IPS DF 19.7 (cell line): ENCODE results near the gene INVS.

Source experiments
- DNase-seq: peaks from one replicate; pipeline ENCODE4 v3.0.0-alpha.2; 2013; ENCODE audit warnings: low read depth, low spot score

Gene INVS

DNA sequence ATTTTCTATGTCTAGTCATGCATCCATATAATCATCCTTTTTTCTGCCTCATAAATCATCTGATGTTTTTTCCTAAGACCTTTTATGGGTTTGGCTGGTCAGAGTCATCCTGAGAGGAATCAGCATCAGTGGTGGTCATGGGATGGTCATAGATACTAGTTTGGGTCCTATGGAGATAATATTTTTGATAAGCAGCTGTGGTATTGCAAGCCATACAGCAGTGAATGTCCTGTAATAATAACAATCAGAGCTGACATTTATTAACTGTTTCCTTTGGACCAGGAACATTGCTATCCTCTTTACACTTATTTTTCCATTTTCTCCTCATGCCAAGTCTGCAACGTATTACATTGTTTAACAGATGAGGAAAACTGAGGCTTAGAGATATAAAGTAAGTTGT lies 170.6 kb downstream of the INVS start:
- DNase-seq = no peak

GRCh38 chr9:100277166-100277979 lies 178.3 kb downstream of the INVS start:
- no peak for DNase-seq

DNA sequence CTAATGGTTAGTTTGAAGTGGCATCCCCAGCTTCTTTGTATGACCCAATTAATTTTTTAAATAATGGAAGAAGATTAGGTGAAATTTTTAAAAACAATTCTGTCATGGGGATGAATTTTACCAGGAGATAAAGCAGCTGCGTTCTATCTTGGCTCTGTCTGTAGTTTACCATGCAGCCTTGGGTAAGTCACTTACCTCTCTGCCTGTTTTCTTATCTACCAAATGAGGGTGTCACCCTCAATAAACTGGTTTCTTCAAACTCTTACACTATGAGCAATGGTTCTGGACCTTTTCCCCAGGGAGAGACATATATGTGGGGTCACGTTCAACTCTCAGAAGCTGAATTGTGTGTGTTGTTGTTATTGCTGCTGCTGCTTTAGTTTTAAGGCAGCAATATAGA lies 182.0 kb downstream of the INVS start:
- no peak for DNase-seq

GRCh38 chr9:100281676-100282387 lies 182.8 kb downstream of the INVS start:
- DNase-seq = no peak

GRCh38 chr9:100282388-100282719 lies 183.3 kb downstream of the INVS start:
- no peak for DNase-seq

DNA sequence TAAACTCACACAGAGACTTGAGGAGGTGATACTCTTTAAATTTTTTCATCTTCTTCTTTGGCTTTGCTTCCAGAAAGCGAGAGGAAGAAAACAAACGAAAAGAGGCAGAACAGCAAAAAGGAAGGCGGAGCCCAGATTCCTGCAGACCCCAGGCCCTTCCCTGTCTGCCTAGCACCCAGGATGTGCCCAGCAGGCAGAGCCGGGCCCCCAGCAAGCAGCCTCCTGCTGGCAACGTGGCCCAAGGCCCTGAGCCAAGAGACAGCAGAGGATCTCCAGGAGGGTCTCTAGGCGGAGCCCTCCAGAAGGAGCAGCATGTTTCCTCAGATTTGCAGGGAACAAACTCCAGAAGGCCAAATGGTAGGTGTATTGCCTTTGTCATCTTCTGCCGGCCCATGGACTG lies 185.2 kb downstream of the INVS start:
- no peak for DNase-seq

GRCh38 chr9:100285080-100285479 lies 186.0 kb downstream of the INVS start:
- DNase-seq = no peak

GRCh38 chr9:100285601-100286000 lies 186.6 kb downstream of the INVS start:
- no peak for DNase-seq

GRCh38 chr9:100286257-100286656 lies 187.2 kb downstream of the INVS start:
- DNase-seq = no peak

- no peak for DNase-seq
Observed at GRCh38 chr9:100287186-100287585, 188.1 kb downstream of the INVS start.

- no peak for DNase-seq
Observed at GRCh38 chr9:100290714-100291113, 191.7 kb downstream of the INVS start.

GRCh38 chr9:100292414-100292813 lies 193.4 kb downstream of the INVS start:
- no peak for DNase-seq

GRCh38 chr9:100294341-100294740 lies 195.3 kb downstream of the INVS start:
- no peak for DNase-seq

GRCh38 chr9:100294806-100295205 lies 195.8 kb downstream of the INVS start:
- no peak for DNase-seq

DNA sequence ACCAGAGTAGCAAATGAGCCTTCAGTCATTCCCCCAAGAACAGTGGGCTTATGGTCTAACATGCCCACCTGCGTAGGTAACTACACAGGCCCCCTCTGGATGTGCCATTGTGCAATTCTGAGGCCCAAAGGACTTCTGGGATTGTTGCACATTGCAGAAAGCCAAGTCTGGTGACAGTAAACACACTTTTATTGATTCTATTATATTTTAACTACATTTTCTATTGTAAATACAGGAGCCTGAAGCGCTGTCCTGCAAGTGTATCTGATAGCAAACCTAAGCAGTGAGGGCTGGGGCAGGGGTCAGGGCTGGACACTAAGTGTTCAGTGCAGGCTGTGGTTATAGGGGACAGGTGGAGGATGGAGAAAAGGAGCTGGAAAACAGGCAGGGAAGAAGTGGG lies 196.2 kb downstream of the INVS start:
- no peak for DNase-seq

DNA sequence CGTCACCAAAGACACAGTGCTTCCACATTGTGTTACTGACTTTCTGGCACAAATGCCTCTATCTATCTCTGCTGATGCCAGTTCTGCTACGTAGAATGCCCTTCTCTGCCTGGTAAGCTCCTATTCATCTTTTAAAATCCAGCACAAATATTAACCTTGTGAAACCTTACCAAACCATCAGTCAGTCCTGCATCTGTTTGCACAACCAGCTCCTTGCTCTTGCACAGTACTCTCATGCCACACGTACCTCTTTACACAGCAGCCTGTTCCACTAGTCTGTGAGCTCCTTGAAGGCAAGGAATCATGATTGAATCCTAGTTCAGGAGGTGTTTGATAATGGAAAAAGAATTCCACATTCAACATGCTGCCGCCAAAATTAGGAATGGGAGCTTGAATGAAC lies 197.4 kb downstream of the INVS start:
- DNase-seq = no peak

DNA sequence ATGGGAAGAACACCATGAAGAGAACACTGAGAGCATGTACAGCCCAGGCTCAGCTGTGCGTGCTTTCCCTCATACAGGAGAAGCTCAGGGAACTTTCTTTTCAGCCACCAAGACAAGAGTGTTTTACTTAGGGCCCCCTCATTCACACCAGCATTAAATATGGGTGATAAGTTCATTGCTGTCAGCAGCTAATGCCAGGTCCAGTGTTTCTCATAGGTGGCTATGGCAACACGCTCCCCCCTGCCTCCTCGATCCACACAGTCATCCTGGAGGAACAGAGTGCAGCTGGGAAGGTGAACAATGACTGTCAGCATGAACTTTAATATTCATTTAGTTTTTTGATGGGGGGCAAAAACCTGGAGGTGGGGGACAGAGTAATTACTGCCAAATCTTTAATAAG lies 199.3 kb downstream of the INVS start:
- no peak for DNase-seq

GRCh38 chr9:100303747-100304146 lies 204.7 kb downstream of the INVS start:
- DNase-seq = no peak

DNA sequence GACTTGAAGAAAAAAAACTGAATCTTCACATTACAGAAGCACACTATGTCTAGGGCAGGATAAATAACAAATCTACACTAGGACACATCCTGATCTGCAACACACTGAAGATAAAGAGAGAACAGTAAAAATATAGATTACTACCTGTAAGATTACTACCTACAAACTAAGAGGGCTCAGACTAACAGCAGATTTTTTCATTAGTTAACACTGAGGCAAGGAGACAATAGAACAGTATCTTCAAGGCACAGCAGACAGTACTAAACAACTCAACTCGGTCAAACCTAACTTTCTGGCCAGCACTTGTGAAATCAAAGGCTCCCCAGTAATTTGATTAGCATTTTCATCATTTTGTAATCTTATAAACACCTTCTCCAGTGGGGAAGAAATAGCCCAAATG lies 207.2 kb downstream of the INVS start:
- DNase-seq = no peak

- DNase-seq = no peak
Observed at GRCh38 chr9:100307080-100307479, 208.0 kb downstream of the INVS start.

- DNase-seq = no peak
Observed at GRCh38 chr9:100308965-100309564, 210.0 kb downstream of the INVS start.

GRCh38 chr9:100309992-100310391 lies 210.9 kb downstream of the INVS start:
- no peak for DNase-seq

- DNase-seq = no peak
Observed at GRCh38 chr9:100315561-100315960, 216.5 kb downstream of the INVS start.
